Smooth muscle cell (in vitro differentiated cells): ENCODE results near the gene MRPS6. TPM values are rescaled to one million over a fixed set of nuclear protein-coding genes. Genes with fewer than 3 reads are reported as not detected.

Experiments used
- DNase-seq: peaks from one replicate; lab custom pipeline; 2025; ENCODE audit not compliant: unreplicated experiment; lab: John Stamatoyannopoulos, UW
- H2AFZ ChIP-seq: fragments of 200-600 bp; sonication (generic); 2 replicates; pipeline ENCODE4 v1.6.0; 2016; ENCODE audit warnings: antibody characterized with exemption, low read depth, mild to moderate bottlenecking
- H3F3A ChIP-seq: fragments of 200-600 bp; sonication (generic); 2 replicates; pipeline ENCODE4 v1.6.0; 2017; ENCODE audit warnings: antibody characterized with exemption, low read depth
- H3K27ac ChIP-seq: fragments of 200-600 bp; sonication (generic); 2 replicates; pipeline ENCODE4 v1.5.1; 2016; ENCODE audit warnings: low read depth, mild to moderate bottlenecking
- H3K27me3 ChIP-seq: fragments of 200-600 bp; sonication (generic); 2 replicates; pipeline ENCODE4 v1.6.1; 2016; ENCODE audit warnings: low read depth, mild to moderate bottlenecking
- H3K36me3 ChIP-seq: fragments of 200-600 bp; sonication (generic); 2 replicates; pipeline ENCODE4 v1.5.1; 2016; ENCODE audit warnings: low read depth
- H3K4me1 ChIP-seq: fragments of 200-600 bp; sonication (generic); 2 replicates; pipeline ENCODE4 v1.5.1; 2016; ENCODE audit warnings: low read depth
- H3K4me2 ChIP-seq: fragments of 200-600 bp; sonication (generic); 2 replicates; pipeline ENCODE4 v1.6.0; 2016; ENCODE audit warnings: mild to moderate bottlenecking
- H3K4me3 ChIP-seq: fragments of 200-600 bp; sonication (generic); 2 replicates; pipeline ENCODE4 v1.5.1; 2016; ENCODE audit warnings: mild to moderate bottlenecking
- H3K79me2 ChIP-seq: fragments of 200-600 bp; sonication (generic); 2 replicates; pipeline ENCODE4 v1.6.0; 2016; ENCODE audit warnings: low read depth, mild to moderate bottlenecking
- H3K9ac ChIP-seq: fragments of 200-600 bp; sonication (generic); 2 replicates; pipeline ENCODE4 v1.6.0; 2016; ENCODE audit warnings: low read depth
- H3K9me3 ChIP-seq: fragments of 200-600 bp; sonication (generic); replicated peaks from 2 replicates; pipeline ENCODE4 v1.5.1; 2016; ENCODE audit warnings: low read depth
- H4K20me1 ChIP-seq: fragments of 200-600 bp; sonication (generic); 2 replicates; pipeline ENCODE4 v1.6.0; 2016; ENCODE audit warnings: low read depth
- WGBS: methylation state at CpG from one replicate; pipeline ENCODE4 v1.1.7; 2016; ENCODE audit warnings: low lambda C conversion rate; 5-methylcytosine and 5-hydroxymethylcytosine counted together
- polyA plus RNA-seq: library from polyadenylated mRNA; unstranded; fragments of >200 nt; fragmentation: Nextera tagmentation; extraction: Ambion mirVana; gene quantifications from 2 replicates; pipeline ENCODE4 v1.2.1, GENCODE V29; 2016
- total RNA-seq: library from RNA; depleted of rRNA; stranded (reverse); fragments of >200 nt; gene quantifications from 2 replicates; pipeline ENCODE4 v1.2.3, GENCODE V29; 2014
- TF ChIP-seq, protein P1 (sequence below): fragments of 200-600 bp; sonication (generic); IDR thresholded peaks from 2 replicates; pipeline ENCODE4 v1.5.1; 2017; ENCODE audit warnings: borderline replicate concordance, mild to moderate bottlenecking, antibody characterized with exemption; ENCODE audit not compliant: insufficient read depth, poor library complexity, severe bottlenecking

Gene MRPS6
- total and polyA plus RNA-seq, 2 experiments from 2014 or later: 47.8 to 152 TPM

DNA sequence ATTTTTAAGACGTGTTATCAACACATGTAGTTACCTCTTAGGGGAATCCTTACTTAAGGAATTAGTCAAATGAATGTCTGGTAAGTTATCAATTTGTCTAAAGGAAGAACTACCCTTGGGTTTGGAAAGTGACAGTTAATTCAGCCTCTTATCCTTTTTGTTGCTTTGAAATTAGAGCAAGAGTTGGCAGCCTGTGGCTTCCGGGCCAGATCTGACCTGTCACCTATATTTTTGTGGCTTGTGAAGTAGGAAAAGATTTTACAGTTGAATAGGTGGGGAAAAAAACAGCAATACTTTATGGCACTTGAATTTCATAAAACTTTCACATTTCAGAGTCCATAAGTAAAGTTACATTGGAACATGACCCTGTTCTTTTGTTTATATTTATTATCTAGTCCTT lies 5.5 kb downstream of the MRPS6 start:
- no peak overlapping the region for H3K4me3 ChIP-seq
- H3K27ac ChIP-seq: no peak overlapping the region
- WGBS: 77% methylated on average over 2 of the region's 2 CpGs
- H3K27me3 ChIP-seq: no peaks in the 10 kb centered on the region
- TF ChIP-seq, protein P1, sequence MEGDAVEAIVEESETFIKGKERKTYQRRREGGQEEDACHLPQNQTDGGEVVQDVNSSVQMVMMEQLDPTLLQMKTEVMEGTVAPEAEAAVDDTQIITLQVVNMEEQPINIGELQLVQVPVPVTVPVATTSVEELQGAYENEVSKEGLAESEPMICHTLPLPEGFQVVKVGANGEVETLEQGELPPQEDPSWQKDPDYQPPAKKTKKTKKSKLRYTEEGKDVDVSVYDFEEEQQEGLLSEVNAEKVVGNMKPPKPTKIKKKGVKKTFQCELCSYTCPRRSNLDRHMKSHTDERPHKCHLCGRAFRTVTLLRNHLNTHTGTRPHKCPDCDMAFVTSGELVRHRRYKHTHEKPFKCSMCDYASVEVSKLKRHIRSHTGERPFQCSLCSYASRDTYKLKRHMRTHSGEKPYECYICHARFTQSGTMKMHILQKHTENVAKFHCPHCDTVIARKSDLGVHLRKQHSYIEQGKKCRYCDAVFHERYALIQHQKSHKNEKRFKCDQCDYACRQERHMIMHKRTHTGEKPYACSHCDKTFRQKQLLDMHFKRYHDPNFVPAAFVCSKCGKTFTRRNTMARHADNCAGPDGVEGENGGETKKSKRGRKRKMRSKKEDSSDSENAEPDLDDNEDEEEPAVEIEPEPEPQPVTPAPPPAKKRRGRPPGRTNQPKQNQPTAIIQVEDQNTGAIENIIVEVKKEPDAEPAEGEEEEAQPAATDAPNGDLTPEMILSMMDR: no peak
- no peaks in the 10 kb centered on the region for H3K9me3 ChIP-seq
- H3K36me3 ChIP-seq: no peaks in the 10 kb centered on the region
- no peak overlapping the region for H3K9ac ChIP-seq
- no peak overlapping the region for H2AFZ ChIP-seq
- peaks cover 97% of the 10 kb centered on the region for H4K20me1 ChIP-seq
- peaks cover 44% of the 10 kb centered on the region for H3K4me1 ChIP-seq
- no peak overlapping the region for H3K4me2 ChIP-seq
- peaks cover 96% of the 10 kb centered on the region for H3K79me2 ChIP-seq
- no peak for DNase-seq
- no peaks in the 10 kb centered on the region for H3F3A ChIP-seq

DNA sequence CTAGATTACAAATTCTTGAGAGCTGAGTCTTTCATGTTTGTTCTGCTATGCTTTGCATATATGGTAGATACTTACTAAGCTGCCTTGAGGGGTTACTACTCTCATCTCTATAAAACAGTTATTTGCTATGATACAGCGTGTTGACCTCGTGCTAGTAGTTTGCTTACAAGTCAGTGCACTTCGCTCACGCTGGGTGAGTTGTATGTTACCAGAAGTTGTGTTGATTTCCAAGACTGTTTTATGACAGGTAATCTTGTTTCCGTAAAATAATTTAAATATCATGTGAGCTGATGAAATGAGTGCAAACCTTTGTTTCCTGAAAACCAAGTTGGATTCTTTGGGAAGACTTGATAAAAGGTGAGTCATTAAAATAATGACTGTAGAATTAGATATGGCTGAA lies 7.3 kb downstream of the MRPS6 start:
- peaks cover 98% of the 10 kb centered on the region for H4K20me1 ChIP-seq
- H3K4me1 ChIP-seq: peaks cover 46% of the 10 kb centered on the region
- no peak overlapping the region for H3K9ac ChIP-seq
- H3K27ac ChIP-seq: no peak overlapping the region
- no peaks in the 10 kb centered on the region for H3F3A ChIP-seq
- no peak overlapping the region for H3K4me2 ChIP-seq
- H3K4me3 ChIP-seq: no peak overlapping the region
- DNase-seq: no peak
- peaks cover 94% of the 10 kb centered on the region for H3K79me2 ChIP-seq
- no peaks in the 10 kb centered on the region for H3K9me3 ChIP-seq
- TF ChIP-seq, protein P1: no peak
- 97% methylated on average over 5 of the region's 5 CpGs for WGBS
- H2AFZ ChIP-seq: no peak overlapping the region
- no peaks in the 10 kb centered on the region for H3K36me3 ChIP-seq
- H3K27me3 ChIP-seq: no peaks in the 10 kb centered on the region

DNA sequence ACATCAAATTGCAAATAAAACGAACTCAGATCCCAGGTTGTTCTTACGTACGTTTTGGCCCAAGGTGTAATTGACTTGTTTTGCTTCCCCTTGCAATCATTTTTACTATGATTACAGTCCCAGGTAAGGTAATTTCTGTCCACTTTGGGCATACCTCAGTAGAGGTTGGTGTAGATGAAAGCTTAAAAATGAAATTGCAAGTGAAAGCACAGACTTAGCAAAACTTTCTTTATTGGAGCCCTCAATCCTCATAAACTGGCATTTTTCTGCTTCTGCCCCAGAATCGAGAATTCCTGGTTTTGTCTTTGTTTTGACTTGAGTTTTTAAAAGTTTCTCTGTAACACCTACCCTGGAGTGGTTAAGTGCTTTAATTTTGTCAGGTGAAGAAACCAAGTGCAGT lies 9.4 kb downstream of the MRPS6 start:
- WGBS: 93% methylated on average over 4 of the region's 4 CpGs
- Histone ChIP-seq H4K20me1 (peaks cover 99% of the 10 kb centered on the region), H3K27ac (no peak overlapping the region), H3K9me3 (no peaks in the 10 kb centered on the region), H3F3A (no peaks in the 10 kb centered on the region), H2AFZ (no peak overlapping the region), H3K36me3 (no peaks in the 10 kb centered on the region), H3K27me3 (no peaks in the 10 kb centered on the region), H3K79me2 (peaks cover 87% of the 10 kb centered on the region), H3K9ac (no peak overlapping the region), H3K4me3 (no peak overlapping the region), H3K4me2 (no peak overlapping the region), H3K4me1 (peaks cover 26% of the 10 kb centered on the region)
- no peak for DNase-seq
- TF ChIP-seq, protein P1: no peak

DNA sequence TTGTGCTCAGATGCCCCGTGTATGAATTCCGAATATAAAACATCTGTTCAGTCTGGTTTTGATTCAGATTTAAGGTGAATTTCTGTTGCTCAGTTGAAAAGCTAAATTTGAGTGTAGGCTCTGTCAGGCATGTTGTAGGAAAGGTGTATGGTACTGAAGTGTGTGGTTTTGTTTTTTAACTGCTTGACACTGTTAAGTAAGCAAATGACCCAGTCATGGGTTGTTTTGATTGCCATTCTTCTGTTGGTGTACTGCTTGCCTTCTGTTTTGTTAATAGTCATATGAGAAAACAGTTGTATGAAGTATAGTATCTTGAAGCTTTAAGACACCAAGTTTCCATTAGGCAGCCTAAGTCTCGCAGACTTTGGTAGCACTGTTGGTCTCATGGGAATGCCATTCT lies 10.0 kb downstream of the MRPS6 start:
- WGBS: 91% methylated on average over 3 of the region's 3 CpGs
- no peak for DNase-seq

More for the DNA sequence above, 10.0 kb downstream of the MRPS6 start:
- Histone ChIP-seq H3K9ac (no peak overlapping the region), H3K9me3 (no peaks in the 10 kb centered on the region), H3K4me3 (no peak overlapping the region), H3K27ac (no peak overlapping the region), H3K4me1 (peaks cover 20% of the 10 kb centered on the region), H3F3A (no peaks in the 10 kb centered on the region), H2AFZ (no peak overlapping the region), H3K27me3 (no peaks in the 10 kb centered on the region), H4K20me1 (peaks cover 99% of the 10 kb centered on the region), H3K4me2 (no peak overlapping the region), H3K79me2 (peaks cover 86% of the 10 kb centered on the region), H3K36me3 (no peaks in the 10 kb centered on the region)
- TF ChIP-seq, protein P1: no peak
